DOHH2 (cell line): Measurements from ENCODE around the gene CLEC4E.
"Not testable (repeated sequence)": the region's sequence is repeated elsewhere in the genome, so short reads cannot be mapped to it uniquely, and the experiment has no call there.

Experiments used
- EZH2phosphoT487 ChIP-seq: fragments of 200-600 bp; sonication (generic); IDR thresholded peaks from 2 replicates; pipeline ENCODE4 v1.6.1; 2017; ENCODE audit warnings: borderline replicate concordance, mild to moderate bottlenecking, antibody characterized with exemption, low read length, moderate library complexity, mixed read lengths
- TF ChIP-seq, protein P1 (sequence below): fragments of 200-600 bp; sonication (generic); IDR thresholded peaks from one replicate; pipeline ENCODE4 v1.5.1; 2014; ENCODE audit warnings: antibody characterized with exemption, mild to moderate bottlenecking, low read depth, low read length; ENCODE audit not compliant: poor library complexity, severe bottlenecking

DNA sequence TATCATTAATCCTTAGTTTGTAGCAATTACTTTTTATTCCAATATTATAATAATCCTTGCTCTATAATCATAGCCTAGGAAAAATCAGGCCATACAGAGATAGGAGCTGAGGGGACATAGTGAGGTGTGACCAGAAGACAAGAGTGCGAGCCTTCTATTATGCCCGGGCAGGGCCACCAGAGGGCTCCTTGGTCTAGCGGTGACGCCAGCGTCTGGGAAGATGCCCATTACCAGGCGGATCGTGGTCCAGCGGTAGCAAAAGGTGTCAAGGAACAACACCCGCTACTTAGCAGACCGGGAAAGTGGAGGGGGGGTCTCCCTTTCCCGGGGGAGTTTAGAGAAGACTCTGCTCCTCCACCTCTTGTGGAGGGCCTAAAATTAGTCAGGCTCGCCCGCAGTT, 43.8 kb upstream of the CLEC4E start:
- TF ChIP-seq EZH2phosphoT487: not testable (repeated sequence)
- TF ChIP-seq, protein P1, sequence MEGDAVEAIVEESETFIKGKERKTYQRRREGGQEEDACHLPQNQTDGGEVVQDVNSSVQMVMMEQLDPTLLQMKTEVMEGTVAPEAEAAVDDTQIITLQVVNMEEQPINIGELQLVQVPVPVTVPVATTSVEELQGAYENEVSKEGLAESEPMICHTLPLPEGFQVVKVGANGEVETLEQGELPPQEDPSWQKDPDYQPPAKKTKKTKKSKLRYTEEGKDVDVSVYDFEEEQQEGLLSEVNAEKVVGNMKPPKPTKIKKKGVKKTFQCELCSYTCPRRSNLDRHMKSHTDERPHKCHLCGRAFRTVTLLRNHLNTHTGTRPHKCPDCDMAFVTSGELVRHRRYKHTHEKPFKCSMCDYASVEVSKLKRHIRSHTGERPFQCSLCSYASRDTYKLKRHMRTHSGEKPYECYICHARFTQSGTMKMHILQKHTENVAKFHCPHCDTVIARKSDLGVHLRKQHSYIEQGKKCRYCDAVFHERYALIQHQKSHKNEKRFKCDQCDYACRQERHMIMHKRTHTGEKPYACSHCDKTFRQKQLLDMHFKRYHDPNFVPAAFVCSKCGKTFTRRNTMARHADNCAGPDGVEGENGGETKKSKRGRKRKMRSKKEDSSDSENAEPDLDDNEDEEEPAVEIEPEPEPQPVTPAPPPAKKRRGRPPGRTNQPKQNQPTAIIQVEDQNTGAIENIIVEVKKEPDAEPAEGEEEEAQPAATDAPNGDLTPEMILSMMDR: not testable (repeated sequence)
